Adipose tissue (tissue), 3 donors: Measurements from ENCODE around the gene PDHB. TPM values are rescaled to one million over a fixed set of nuclear protein-coding genes. Genes with fewer than 3 reads are reported as not detected.

ENCODE experiments used
- H3K27ac ChIP-seq: one replicate; pipeline ENCODE4 v1.5.1; 2013; ENCODE audit warnings: low read depth, low read length
- WGBS, 3 donors: extraction: QIAGEN DNeasy Blood & Tissue Kit; methylation state at CpG; one replicate each; pipeline ENCODE4 v1.1.7; 2013; 5-methylcytosine and 5-hydroxymethylcytosine counted together
- polyA plus RNA-seq, 3 donors: library from polyadenylated mRNA; stranded (reverse); fragments of 200-250 nt; gene quantifications; one replicate each; pipeline ENCODE4 v1.2.3, GENCODE V29; 2013
- donor health status: healthy with polysubstance abuse.
- donor health status: Bipolar disorder and iron deficiency.
- donor health status: healthy.

The PDHB gene
- polyA plus RNA-seq, 3 donors, result 40.6 to 108 (median 91.8) TPM

GRCh38 chr3:58411851-58412830 is 21.5 kb downstream of the PDHB start:
- WGBS, 3 donors, result 65 to 78% (median 75%) methylated on average over 8 of the region's 8 CpGs

DNA sequence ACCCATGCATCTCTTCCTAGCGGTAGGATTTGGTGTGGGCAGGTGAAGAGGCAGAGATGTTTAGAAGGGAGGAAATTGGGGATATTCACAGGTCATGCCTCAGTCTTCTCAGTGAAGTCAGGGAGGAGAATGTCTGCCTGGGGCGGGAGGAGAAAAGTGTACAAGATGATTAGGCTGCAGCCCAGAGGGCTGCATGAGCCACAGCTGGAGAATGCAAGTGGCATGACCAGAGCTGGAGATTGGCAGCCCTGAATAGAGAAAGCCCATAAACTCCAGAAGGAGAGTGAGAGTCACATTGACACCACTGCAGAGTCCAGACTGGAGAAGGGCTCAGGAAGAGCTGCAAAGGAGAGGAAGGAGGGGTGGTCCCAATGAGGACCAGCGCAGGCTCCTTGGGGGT is 22.6 kb downstream of the PDHB start:
- WGBS, 3 donors, result 94 to 100% (median 97%) methylated on average over 3 of the region's 3 CpGs
- H3K27ac ChIP-seq, result no peak overlapping the region

More at GRCh38 chr3:58411851-58412830, 21.5 kb downstream of the PDHB start:
- no peak overlapping the region for H3K27ac ChIP-seq

- no peak overlapping the region for H3K27ac ChIP-seq
- WGBS, 3 donors, result 61 to 93% (median 64%) methylated on average over 3 of the region's 3 CpGs
These were observed 24.0 kb downstream of the PDHB start for GRCh38 chr3:58409663-58410062.

- H3K27ac ChIP-seq, result no peak overlapping the region
- WGBS, 3 donors, result 79 to 83% (median 81%) methylated on average over 5 of the region's 5 CpGs
These were observed 24.7 kb downstream of the PDHB start for GRCh38 chr3:58408906-58409305.

DNA sequence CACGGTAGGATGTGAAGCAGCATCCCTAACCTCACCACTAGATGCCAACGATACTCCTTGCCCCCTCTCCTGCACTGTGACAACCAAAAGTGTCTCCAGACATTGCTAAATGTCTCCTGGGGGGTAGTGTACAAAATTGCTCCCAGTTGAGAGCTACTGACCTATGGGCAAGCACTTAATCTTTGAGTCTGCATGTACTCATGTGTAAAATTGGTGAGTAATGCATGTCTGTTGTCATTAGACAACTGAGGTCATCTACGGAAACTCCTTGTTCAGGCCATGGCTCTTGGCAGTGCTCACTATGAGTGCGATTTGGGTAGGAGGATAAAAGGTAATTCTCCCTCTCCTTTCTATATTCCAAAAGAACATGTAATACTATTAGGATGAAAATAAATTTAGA is 29.2 kb downstream of the PDHB start:
- no peak overlapping the region for H3K27ac ChIP-seq
- 73 to 88% (median 74%) methylated on average over 4 of the region's 4 CpGs for WGBS, 3 donors

DNA sequence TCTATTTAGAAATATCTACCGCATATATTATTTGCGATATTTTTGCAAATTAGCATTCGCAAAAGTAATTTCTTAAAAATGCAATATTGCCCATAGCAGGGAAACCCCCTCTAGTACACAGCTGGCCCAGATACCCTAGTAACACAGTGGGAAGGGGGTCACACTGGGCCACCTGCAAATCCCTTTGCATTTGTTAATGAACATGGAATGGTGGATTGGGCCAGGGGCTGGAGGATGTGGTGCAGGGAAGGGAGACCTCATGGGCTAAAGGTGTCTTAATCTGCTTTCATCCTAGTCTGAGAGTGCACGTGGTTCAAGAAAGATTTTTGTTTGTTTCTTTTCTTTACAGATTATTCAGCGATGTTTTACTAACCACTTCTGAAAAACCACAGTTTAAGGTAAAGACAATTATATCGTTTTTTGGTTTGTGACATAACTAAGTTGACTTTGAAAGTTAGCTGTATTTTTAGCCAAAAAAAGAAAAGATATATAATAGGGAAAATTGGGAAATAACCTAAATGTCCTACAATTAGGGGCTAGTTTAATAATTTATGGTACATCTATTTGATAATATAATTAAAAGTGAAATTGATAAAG is 30.0 kb downstream of the PDHB start:
- H3K27ac ChIP-seq, result no peak overlapping the region
- WGBS, 3 donors, result 89 to 94% (median 92%) methylated on average over 6 of the region's 6 CpGs

- no peak overlapping the region for H3K27ac ChIP-seq
- 84 to 90% (median 84%) methylated on average over 9 of the region's 9 CpGs for WGBS, 3 donors
These were observed 34.8 kb downstream of the PDHB start for GRCh38 chr3:58398669-58399333.

- H3K27ac ChIP-seq, result no peak overlapping the region
These were observed 39.3 kb downstream of the PDHB start for GRCh38 chr3:58394339-58394738.

DNA sequence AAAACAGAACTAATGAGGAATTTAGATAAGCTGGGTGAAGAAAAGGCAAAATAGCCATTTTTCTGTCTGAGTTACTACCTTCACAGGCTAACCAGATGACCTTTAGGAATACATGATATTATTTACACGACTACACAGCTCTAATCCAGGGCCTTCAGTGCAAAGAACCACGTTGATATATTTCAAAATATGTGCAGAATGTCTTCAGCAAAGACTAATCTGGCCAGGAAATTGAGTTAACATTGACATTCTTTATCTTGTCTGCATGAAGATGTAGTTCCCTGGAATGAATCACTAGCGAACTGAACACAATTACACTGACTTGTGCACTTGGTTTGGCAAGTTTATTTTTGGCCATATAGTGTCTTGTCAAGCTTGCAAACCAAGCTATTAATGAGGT is 41.5 kb downstream of the PDHB start:
- WGBS, 3 donors, result 18 to 47% (median 30%) methylated on average over 3 of the region's 3 CpGs
- H3K27ac ChIP-seq, result no peak overlapping the region

GRCh38 chr3:58391156-58391865 is 42.3 kb downstream of the PDHB start:
- 44 to 58% (median 54%) methylated on average over 3 of the region's 3 CpGs for WGBS, 3 donors
- no peak overlapping the region for H3K27ac ChIP-seq

DNA sequence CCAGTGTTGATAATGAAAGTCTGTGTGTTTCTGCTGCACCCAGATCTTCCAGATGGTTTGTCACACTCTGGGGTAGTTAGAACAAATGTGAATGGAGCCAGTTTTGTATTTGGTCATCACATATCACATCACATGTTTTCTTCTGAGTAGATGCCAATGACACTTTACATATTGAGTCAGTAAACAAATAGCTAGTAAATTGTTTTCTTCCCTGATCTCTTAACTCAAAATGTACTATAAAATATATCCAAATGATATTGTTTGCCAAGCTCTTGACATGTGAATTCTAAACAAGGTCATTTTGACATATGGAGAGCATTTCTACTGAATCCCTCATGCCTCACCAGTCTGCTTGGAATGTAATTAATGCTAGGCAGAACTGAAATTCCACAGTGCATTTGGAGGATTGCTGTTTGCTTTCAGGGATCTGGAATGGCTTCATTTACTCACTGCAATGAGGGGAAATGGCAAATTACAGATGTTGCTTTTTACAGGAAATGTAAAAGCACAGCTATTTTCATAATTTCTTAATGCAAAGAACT is 45.0 kb downstream of the PDHB start:
- no peak overlapping the region for H3K27ac ChIP-seq

DNA sequence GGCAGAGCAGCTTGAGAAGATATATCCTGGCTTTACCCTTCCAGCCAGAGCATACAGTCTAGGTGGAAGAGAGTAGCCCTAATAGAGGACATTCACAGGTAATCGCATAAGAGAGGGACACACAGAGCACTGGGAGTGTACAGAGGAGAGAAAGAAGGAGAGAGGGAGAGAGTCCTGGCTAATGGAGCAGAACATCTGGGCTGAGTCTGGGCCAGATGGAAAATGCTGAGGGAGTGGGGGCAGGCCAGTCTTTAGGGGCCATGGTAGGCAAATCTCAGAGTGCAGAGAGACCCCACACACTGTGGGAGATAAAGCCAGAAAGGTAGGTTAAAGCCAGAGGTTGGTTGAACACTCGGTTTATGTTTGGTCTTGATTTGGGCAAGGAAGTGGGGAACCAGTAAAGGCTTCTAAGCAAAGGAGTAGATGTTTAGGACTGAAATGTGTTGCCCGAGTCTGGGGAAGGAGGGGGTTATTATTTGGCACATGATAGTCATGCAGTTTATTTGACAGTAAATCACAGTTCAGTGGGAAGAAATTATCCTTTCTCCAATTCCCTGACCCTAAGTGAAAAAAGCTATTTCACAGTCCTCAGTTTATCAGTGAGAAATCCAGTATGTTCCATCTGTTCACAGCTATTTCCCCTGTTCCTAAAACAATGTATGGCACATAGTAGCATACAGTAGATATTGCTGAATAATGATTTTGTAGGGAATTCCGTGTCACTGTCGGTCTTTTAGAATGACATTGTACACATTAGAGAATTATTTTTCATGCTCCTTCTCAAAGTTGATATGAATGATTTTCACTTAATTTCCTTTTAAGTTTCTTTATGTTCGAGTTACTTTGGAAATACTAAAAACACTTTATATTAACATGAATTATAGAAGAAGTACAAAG is 45.7 kb downstream of the PDHB start:
- WGBS, 3 donors, result 67 to 72% (median 71%) methylated on average over 6 of the region's 6 CpGs
- no peak overlapping the region for H3K27ac ChIP-seq

DNA sequence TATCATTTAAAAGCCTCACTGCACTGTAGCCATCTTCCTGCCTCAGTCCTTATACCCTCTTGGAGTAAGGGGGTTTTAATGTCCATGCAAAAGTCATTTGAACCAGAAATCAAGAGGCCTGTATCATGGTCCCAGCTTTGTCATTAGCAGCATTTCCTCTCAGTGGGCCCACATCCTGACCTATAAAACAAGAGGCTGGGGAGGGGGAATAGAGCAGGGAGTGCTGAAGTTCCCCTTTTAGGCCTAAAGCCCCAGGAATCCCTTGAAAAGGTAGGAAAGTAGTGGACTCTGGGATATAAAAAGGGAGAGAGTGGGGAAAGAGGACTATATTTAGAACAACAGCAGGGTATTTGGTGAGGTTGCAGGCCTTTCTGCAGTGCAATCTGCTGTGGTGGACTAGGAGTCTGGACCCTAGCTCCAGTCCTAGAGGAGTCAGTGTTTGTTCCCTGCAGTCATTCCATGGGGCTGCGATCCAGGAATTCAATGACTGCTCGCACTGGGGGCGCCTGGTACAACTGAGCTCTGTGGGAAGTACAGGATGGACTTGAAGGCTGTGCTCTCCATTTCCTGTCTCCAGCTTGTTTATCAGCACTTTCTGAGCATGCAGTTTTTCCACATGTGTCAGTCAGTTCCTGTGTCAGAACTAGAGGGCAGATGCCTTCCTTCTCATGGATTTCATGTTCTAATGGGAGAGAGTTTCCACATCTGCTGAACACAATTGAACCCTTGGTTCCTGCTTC is 46.8 kb downstream of the PDHB start:
- H3K27ac ChIP-seq, result no peak overlapping the region
- 55 to 79% (median 62%) methylated on average over 3 of the region's 3 CpGs for WGBS, 3 donors

DNA sequence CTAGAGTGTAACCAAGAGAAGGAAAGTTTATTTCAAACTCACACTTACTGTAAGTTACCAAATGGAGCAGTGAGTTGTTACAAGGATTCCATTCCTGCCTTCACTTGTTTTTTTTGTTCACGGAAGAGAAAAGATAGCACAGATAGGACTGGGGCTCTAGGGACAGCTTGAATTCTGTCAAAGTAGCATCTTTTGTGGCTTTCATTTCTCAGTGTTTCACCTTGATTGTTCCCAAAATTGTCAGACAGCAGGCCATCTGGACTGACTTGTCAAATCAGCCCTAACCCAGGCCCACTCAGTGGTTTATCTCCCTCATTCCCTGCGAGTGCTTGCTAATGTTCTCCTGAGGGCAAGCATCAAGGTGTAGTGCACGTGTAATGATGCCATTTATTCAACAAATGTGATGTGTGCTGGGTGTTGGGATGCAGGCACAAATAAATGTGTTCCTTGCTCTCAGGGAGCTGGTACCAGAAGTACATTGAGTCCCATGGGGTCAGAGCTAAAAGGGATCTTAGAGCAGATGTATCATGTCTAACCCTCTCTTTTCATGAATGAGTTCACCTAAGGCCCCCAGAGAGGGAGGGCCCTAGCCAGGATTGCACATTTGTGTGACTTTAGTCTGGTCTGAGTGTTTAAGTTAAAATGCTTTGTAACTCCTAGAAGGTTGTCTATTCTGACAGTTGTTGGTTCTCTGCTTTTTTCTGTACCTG is 49.1 kb downstream of the PDHB start:
- H3K27ac ChIP-seq, result no peak overlapping the region
- WGBS, 3 donors, result 91 to 93% (median 92%) methylated on average over 3 of the region's 3 CpGs

GRCh38 chr3:58383904-58384303 is 49.7 kb downstream of the PDHB start:
- WGBS, 3 donors, result 51 to 82% (median 75%) methylated on average over 4 of the region's 4 CpGs
- H3K27ac ChIP-seq, result no peak overlapping the region

GRCh38 chr3:58383476-58383875 is 50.2 kb downstream of the PDHB start:
- WGBS, 3 donors, result 55 to 80% (median 76%) methylated on average over 2 of the region's 2 CpGs
- H3K27ac ChIP-seq, result no peak overlapping the region
